ENCODE results near the gene DQX1.
"Not testable (repeated sequence)": the region's sequence is repeated elsewhere in the genome, so short reads cannot be mapped to it uniquely, and the experiment has no call there.

DQX1 gene

DNA sequence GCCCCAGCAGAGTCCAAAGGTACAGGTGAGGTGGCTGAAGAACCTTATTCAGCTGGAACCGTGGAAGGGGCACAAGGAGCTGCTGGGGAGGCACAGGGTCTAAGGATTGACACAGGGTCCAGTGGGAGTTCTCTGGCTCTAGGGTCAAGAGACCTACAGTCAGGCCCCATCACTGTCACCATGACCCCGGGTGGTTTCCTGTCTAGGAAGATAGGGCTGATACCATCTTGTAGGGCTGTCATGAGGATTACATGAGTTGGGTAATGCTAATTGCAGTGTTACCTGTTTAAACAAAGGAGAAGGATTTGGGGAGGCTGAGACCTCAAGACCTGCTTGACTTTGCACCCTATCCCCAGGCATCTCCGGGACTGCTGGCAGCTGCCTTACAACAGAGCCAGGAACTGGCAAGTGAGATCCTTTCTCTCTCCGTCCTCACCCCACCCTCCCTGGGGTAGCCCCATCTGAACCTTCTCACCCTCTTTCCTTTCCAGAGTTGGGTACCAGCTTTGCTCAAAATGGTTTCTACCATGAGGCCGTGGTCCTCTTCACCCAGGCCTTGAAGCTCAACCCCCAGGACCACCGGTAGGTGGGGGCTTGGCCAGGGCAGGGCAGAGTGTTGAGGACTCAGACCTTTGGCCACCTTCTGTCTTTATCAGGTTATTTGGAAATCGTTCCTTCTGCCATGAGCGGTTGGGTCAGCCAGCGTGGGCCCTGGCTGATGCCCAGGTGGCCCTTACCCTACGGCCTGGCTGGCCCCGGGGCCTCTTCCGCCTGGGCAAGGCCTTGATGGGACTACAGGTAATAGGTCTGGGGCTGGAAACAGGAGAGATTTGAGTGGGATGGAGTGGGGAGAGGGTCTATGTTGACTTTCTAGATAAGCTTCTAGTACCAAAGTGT is 34.1 kb downstream of the DQX1 start:
- no peak for DNase-seq

DNA sequence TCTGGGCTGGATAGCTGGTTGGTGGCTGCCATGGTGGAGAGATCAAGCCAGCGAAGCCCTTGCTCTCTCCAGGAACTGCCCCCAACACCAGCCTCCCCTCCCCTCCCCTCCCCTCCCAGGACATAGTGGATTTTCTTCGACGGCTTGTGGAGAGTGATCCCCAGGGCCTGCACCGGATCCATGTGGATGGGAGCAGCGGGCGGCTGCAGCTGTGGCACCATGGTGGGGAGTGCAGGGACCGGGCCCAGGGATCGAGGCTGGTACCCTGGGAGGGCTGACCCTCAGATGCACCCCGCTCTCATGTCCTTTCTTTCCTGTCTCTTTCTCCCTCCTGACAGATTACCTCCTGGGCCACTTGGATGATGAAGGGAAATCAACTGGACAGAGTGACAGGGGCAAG is 36.1 kb downstream of the DQX1 start:
- DNase-seq = no peak

DNA sequence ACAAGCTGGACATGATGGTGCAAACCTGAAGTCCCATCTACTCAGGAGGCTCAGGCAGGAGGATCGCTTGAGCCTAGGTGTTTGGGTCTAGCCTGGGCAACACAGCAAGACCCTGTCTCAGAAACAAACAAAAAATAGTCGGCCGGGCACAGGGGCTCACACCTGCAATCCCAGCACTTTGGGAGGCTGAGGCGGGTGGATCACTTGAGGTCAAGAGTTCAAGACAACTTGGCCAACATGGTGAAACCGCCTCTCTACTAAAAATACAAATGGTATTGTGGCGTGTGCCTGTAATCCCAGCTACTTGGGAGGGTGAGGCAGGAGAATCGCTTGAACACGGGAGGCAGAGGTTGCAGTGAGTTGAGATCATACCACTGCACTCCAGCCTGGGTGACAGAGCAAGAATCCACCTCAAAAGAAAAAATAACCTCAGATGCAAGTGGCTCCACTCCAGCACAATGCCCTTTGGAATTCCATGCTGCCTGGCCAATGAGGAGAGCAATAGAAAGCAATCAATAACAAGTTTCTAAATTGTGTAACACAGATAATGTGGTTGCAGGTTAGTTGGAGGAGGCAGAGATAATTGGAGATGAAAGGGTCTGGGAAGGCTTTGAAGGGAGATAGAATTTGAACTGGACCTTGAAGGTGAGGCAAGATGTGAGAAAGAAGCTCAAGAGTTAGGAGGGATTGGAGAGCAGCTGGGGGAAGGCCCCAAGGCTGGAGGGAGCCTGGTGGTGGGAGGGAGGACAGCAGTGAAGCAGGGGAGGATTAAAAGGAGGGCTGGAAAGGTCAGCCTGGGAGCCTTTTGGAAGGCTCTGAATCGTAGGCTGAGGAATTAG is 37.2 kb downstream of the DQX1 start:
- DNase-seq = no peak

DNA sequence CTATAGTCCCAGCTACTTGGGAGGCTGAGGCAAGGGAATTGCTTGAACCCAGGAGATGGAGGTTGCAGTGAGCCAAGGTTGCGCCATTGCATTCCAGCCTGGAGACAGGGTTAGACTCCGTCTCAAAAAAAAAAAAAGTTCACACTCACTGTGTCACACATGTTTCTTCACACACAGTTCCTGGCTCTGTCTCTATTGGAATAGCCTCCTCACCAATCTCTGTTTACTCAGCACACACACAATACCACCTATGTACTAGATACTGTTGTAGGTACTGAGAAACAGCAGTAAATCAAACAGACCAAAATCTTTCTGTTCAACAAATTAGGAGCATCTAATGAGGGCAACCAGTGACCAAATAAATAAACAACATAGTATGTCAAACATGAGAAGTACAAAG is 39.9 kb downstream of the DQX1 start:
- DNase-seq = no peak

GRCh38 chr2:74483675-74484164 is 42.3 kb downstream of the DQX1 start:
- not testable (repeated sequence) for DNase-seq

- peak; percentile 94 for DNase-seq
Measured at GRCh38 chr2:74482801-74483674, 43.0 kb downstream of the DQX1 start, which contains the start of the genes CCDC142 and TTC31. Gene CCDC142 (minus strand): TSS chr2:74482998. CDS start chr2:74482837, 161 bp downstream. Gene TTC31 (plus strand): TSS chr2:74483081. CDS start chr2:74483096, 15 bp downstream.

DNA sequence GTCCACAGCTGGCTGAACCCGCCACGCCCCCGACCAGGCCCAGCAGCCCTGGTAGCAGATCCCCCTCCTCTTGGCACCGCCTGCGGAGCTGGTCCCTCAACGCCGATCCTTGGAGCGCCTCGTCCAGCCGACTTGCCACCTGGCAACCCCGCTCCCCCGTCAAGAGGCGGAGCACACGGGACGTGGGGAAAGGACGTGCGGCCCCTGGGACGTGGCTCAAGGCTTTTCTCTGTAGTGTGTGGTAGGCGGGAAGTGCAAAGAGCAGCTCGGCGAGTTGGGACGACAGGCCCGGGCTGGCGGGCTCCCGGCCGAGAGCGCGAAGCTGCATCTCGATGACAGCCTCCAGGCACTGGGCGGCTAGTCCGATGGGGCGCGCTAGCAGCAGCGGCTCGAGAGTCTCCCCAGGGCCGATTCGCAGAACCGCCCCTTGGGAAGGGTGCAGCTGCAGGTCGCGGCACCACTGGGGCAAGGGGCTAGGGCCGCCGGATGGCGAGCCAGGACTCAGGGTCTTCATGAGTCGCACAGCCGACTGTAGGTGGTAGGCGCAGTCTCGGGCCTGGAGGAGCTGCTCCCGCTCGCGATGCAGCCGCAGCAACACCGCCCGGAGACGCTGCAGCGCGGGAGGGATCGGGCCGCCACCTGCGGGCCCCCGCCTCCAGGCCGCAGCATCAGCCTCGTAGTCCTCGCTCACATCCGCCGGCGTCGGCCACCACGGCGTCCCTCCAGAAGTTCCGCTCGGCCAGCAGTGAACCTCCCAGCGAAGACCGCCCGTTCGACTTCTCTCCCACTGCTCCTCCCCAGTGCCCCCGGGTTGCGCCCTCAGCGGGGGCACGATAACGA is 43.9 kb downstream of the DQX1 start:
- DNase-seq = peak; percentile 58

- DNase-seq = no peak
Measured at GRCh38 chr2:74481431-74481830, 44.6 kb downstream of the DQX1 start.

GRCh38 chr2:74474899-74475298 is 51.1 kb downstream of the DQX1 start:
- no peak for DNase-seq

DNA sequence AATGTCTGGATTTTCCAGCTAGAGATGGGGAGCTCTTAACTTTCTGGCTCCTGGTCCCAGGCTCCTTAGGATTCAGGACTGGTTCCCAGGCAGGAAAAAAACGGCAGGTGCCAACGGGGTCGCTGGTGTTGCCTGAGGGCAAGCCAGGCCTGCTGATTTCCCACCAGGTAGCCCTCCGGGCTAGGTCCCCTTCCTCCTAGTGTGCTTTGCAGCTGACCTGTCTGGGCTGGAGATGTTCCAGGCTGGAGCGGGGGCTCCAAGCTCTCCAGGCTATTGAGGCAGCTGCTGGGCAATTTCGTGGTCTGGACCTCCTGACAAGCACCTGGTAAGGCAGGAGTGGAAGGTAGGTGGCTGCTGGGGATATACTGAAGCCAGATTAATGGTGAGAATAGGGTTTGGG is 51.5 kb downstream of the DQX1 start:
- DNase-seq = no peak

DNA sequence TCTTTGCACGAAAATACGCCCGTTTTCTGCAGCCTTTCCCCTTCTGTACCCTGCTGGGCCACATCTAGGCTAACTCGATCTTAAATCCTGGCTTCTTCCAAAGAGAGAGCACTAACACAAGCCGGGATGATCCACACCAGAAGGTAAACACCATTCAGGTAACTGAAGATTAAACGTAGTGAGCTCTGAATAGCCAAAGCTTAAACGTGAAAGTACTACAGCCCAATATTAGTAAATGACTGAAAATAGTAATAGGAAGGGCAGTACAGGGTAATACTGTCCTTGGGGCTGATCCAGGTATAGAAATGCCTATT is 53.1 kb downstream of the DQX1 start:
- DNase-seq = no peak

GRCh38 chr2:74472086-74472944 is 53.7 kb downstream of the DQX1 start, which contains the start of gene MRPL53:
Gene MRPL53 (minus strand): TSS chr2:74472680. CDS start chr2:74472660, 20 bp downstream.
- peak; percentile 94 for DNase-seq

DNA sequence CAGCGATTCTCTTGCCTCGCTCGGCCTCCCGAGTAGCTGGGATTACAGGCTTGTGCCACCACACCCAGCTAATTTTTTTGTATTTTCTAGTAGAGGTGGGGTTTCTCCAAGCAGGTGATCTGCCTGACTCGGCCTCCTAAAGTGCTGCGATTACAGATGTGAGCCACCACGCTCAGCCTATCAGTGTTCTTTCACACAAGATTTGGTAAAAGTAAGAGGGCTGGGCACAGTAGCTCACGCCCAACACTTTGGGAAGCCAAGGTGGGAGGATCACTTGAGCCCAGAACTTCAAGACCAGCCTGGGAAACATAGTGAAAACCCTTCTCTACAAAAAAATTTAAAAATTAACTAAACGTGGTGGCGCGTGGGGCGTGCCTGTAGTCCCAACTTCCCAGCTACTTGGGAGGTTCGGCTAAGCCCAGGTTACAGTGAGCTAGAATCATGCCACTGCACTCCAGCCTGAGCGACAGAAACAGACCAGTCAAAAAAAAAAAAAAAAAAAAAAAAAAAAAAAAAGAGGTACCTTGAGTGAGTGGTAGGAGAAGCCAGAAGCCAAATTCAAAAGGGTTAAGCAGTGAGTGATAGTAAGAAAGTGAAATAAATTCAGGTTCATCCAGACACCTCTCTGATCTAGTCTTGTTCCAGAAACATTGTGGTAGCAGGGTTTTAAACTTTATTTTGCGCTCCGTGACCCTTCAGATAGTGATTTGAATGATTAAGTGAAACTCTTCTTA is 54.5 kb downstream of the DQX1 start:
- DNase-seq = no peak

- not testable (repeated sequence) for DNase-seq
Measured at GRCh38 chr2:74470742-74471141, 55.3 kb downstream of the DQX1 start.
